GM10266 (cell line): ENCODE measurements around the gene PKDCC.
"Not testable (repeated sequence)": the region's sequence is repeated elsewhere in the genome, so short reads cannot be mapped to it uniquely, and the experiment has no call there.

ENCODE experiments used
- DNase-seq: peaks from one replicate; pipeline ENCODE4 v3.0.0; 2012; ENCODE audit errors: extremely low spot score
- TF ChIP-seq, protein P1 (sequence below): IDR thresholded peaks from 2 replicates; pipeline ENCODE4 v1.5.1; 2012; ENCODE audit warnings: mild to moderate bottlenecking, low read depth; ENCODE audit not compliant: control insufficient read depth, insufficient read depth; ENCODE audit errors: missing control alignments

The PKDCC gene

GRCh38 chr2:42079737-42080287, 32.0 kb downstream of the PKDCC start:
- DNase-seq: no peak

GRCh38 chr2:42081151-42081550, 33.3 kb downstream of the PKDCC start:
- DNase-seq: not testable (repeated sequence)

More at GRCh38 chr2:42079737-42080287, 32.0 kb downstream of the PKDCC start:
- TF ChIP-seq, protein P1, sequence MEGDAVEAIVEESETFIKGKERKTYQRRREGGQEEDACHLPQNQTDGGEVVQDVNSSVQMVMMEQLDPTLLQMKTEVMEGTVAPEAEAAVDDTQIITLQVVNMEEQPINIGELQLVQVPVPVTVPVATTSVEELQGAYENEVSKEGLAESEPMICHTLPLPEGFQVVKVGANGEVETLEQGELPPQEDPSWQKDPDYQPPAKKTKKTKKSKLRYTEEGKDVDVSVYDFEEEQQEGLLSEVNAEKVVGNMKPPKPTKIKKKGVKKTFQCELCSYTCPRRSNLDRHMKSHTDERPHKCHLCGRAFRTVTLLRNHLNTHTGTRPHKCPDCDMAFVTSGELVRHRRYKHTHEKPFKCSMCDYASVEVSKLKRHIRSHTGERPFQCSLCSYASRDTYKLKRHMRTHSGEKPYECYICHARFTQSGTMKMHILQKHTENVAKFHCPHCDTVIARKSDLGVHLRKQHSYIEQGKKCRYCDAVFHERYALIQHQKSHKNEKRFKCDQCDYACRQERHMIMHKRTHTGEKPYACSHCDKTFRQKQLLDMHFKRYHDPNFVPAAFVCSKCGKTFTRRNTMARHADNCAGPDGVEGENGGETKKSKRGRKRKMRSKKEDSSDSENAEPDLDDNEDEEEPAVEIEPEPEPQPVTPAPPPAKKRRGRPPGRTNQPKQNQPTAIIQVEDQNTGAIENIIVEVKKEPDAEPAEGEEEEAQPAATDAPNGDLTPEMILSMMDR: no peak

GRCh38 chr2:42082016-42082415, 34.2 kb downstream of the PKDCC start:
- TF ChIP-seq, protein P1: no peak
- no peak for DNase-seq

GRCh38 chr2:42084231-42084671, 36.4 kb downstream of the PKDCC start:
- no peak for DNase-seq
- TF ChIP-seq, protein P1: no peak

DNA sequence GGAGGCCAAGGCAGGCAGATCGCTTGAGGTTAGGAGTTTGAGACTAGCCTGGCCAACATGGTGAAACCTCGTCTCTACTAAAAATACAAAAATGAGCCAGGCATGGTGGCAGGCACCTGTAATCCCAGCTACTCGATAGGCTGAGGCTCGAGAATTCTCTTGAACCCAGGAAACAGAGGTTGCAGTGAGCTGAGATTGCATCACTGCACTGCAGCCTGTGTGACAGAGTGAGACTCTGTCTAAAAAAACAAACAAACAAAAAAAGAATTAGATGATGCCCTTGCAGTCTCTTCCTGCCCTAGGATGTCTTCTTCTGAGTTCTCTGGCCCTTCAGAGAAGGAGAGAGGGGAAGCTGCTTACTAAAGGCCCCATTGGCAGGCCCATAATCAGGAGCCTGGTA, 37.2 kb downstream of the PKDCC start:
- DNase-seq: not testable (repeated sequence)

- TF ChIP-seq, protein P1: no peak
- no peak for DNase-seq
Observed at GRCh38 chr2:42085706-42086487, 38.1 kb downstream of the PKDCC start.

DNA sequence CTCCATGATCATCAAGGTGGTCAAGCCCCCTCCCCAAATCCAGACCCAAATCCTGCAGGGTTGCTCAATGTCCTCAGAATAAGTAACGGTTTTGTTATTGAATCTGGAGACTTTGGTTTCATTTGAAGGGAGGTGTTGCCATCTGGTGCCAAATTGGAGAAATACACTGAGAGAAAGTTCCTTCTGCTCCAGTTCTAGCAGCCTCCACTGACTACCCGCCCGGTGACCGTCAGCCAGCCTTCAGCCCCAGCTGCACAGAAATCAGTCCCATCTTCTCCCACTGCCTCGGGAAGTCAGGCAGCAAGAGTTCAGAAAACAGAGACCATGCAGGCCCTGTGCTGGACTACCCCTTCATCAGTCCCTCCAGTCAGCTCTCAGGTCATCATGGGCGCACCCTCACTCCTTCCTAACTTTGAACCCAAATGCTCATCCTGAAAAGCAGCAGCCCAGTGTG, 38.7 kb downstream of the PKDCC start:
- DNase-seq: peak; percentile 77

More for the DNA sequence above, 38.7 kb downstream of the PKDCC start:
- TF ChIP-seq, protein P1: peak; percentile 69
